IMR-90 (cell line): ENCODE results near the gene MTHFSD. TPM values are rescaled to one million over a fixed set of nuclear protein-coding genes. Genes with fewer than 3 reads are reported as not detected.

ENCODE experiments used
- ATAC-seq: fragments of 200-7000 bp; cut with Tn5 transposase; 2 replicates; pipeline ENCODE4 v1.9.1; 2020; ENCODE audit warnings: low read depth, mild to moderate bottlenecking, moderate library complexity
- BruUV-seq: library from RNA; stranded (reverse); fragments of 400-500 nt; replicated peaks from 2 replicates; lab custom pipeline; 2021; lab: Mats Ljungman, UMichigan
- CTCF ChIA-PET: fragments of 300-600 bp; formaldehyde crosslinking; extraction: SDS; loops from one replicate; lab custom pipeline; 2021; ENCODE audit warnings: antibody characterized with exemption; lab: Yijun Ruan, JAX
- POLR2A ChIA-PET: fragments of 300-600 bp; sonication (Branson Sonifier 250); formaldehyde crosslinking; loops from one replicate; lab custom pipeline; 2022; ENCODE audit warnings: antibody characterized with exemption; ENCODE audit not compliant: unreplicated experiment; lab: Charles Lee
- DNase-seq: peaks from one replicate; pipeline ENCODE4 v3.0.0; 2013
- H2AFZ ChIP-seq: replicated peaks from 2 replicates; pipeline ENCODE3; 2013; ENCODE audit warnings: low read length, mild to moderate bottlenecking; ENCODE audit not compliant: poor library complexity
- H2AK5ac ChIP-seq: 2 replicates; pipeline ENCODE4 v1.6.1; 2013; ENCODE audit warnings: low read depth, low read length, inconsistent platforms
- H2AK9ac ChIP-seq: replicated peaks from 2 replicates; pipeline ENCODE3; 2013; ENCODE audit warnings: mild to moderate bottlenecking, low read depth, low read length, moderate library complexity; ENCODE audit not compliant: poor library complexity
- H2BK120ac ChIP-seq: 2 replicates; pipeline ENCODE4 v1.6.1; 2013; ENCODE audit warnings: low read depth, low read length, inconsistent platforms
- H2BK15ac ChIP-seq: 3 replicates; pipeline ENCODE4 v1.6.1; 2013; ENCODE audit warnings: low read depth, low read length, inconsistent platforms
- H2BK20ac ChIP-seq: 2 replicates; pipeline ENCODE4 v1.6.1; 2013; ENCODE audit warnings: low read depth, mild to moderate bottlenecking, inconsistent platforms, low read length, moderate library complexity
- H2BK5ac ChIP-seq: 2 replicates; pipeline ENCODE4 v1.6.1; 2013; ENCODE audit warnings: mild to moderate bottlenecking, low read depth, low read length, inconsistent platforms; ENCODE audit not compliant: poor library complexity, severe bottlenecking
- H3K14ac ChIP-seq: replicated peaks from 2 replicates; pipeline ENCODE4 v1.6.1; 2013; ENCODE audit warnings: low read depth, low read length, inconsistent platforms
- H3K18ac ChIP-seq: 2 replicates; pipeline ENCODE4 v1.6.1; 2013; ENCODE audit warnings: low read depth, low read length, control low read depth
- H3K23ac ChIP-seq: 2 replicates; pipeline ENCODE4 v1.6.1; 2013; ENCODE audit warnings: low read depth, low read length, inconsistent platforms
- H3K27ac ChIP-seq: 2 replicates; pipeline ENCODE4 v1.5.1; 2013; ENCODE audit warnings: mild to moderate bottlenecking, control low read depth, low read length; ENCODE audit not compliant: insufficient read depth
- H3K27me3 ChIP-seq: 2 replicates; pipeline ENCODE4 v1.6.1; 2013; ENCODE audit warnings: low read length; ENCODE audit not compliant: control insufficient read depth, insufficient read depth
- H3K36me3 ChIP-seq: 2 replicates; pipeline ENCODE4 v1.6.1; 2013; ENCODE audit warnings: low read length, mixed read lengths; ENCODE audit not compliant: control insufficient read depth, insufficient read depth
- H3K4ac ChIP-seq: 2 replicates; pipeline ENCODE4 v1.6.1; 2013; ENCODE audit warnings: low read depth, low read length, inconsistent platforms
- H3K4me1 ChIP-seq: 2 replicates; pipeline ENCODE4 v1.6.1; 2013; ENCODE audit warnings: low read length, mixed read lengths; ENCODE audit not compliant: control insufficient read depth, insufficient read depth
- H3K4me2 ChIP-seq: 2 replicates; pipeline ENCODE4 v1.6.1; 2013; ENCODE audit warnings: low read depth, mild to moderate bottlenecking, control low read depth, low read length, moderate library complexity
- H3K4me3 ChIP-seq: 2 replicates; pipeline ENCODE4 v1.5.1; 2013; ENCODE audit warnings: low read depth, mild to moderate bottlenecking, control low read depth, low read length, moderate library complexity; ENCODE audit not compliant: insufficient read depth
- H3K56ac ChIP-seq: 2 replicates; pipeline ENCODE4 v1.6.1; 2013; ENCODE audit warnings: low read length, inconsistent platforms; ENCODE audit not compliant: insufficient read depth; ENCODE audit errors: extremely low read depth
- H3K79me1 ChIP-seq, 2 experiments: 2 replicates each; pipeline ENCODE4 v1.6.1; 2013; ENCODE audit warnings: low read length in 2 of 2, inconsistent platforms in 1 of 2, low read depth in 1 of 2
- H3K9ac ChIP-seq: 2 replicates; pipeline ENCODE4 v1.6.1; 2013; ENCODE audit warnings: low read depth, low read length, control low read depth
- H3K9me1 ChIP-seq: 2 replicates; pipeline ENCODE4 v1.6.1; 2013; ENCODE audit warnings: low read length, inconsistent platforms; ENCODE audit not compliant: insufficient read depth
- H3K9me3 ChIP-seq: 2 replicates; pipeline ENCODE4 v1.6.1; 2013; ENCODE audit warnings: low read length; ENCODE audit not compliant: control insufficient read depth, insufficient read depth
- H4K20me1 ChIP-seq: 2 replicates; pipeline ENCODE4 v1.6.1; 2013; ENCODE audit warnings: low read length, inconsistent platforms; ENCODE audit not compliant: insufficient read depth
- H4K5ac ChIP-seq: 2 replicates; pipeline ENCODE4 v1.6.1; 2013; ENCODE audit warnings: mild to moderate bottlenecking, low read depth, low read length, control low read depth
- H4K8ac ChIP-seq, 2 experiments: 2 replicates each; pipeline ENCODE4 v1.6.1; 2013; ENCODE audit warnings: low read depth in 2 of 2, low read length in 2 of 2, control low read depth in 1 of 2, inconsistent platforms in 1 of 2
- H4K91ac ChIP-seq: 2 replicates; pipeline ENCODE4 v1.6.1; 2013; ENCODE audit warnings: low read depth, low read length, inconsistent platforms; ENCODE audit not compliant: insufficient read depth
- BHLHE40 ChIP-seq: fragments of 150-350 bp; IDR thresholded peaks from 2 replicates; pipeline ENCODE4 v1.6.1; 2016; ENCODE audit warnings: mild to moderate bottlenecking, low read depth, low read length
- CEBPB ChIP-seq: IDR thresholded peaks from 2 replicates; pipeline ENCODE4 v1.6.1; 2012; ENCODE audit warnings: low read depth, low read length, improper control_type of control experiment
- CHD1 ChIP-seq: IDR thresholded peaks from 2 replicates; pipeline ENCODE4 v1.6.1; 2012; ENCODE audit warnings: low read depth, low read length, improper control_type of control experiment
- FOS ChIP-seq: fragments of 150-350 bp; IDR thresholded peaks from 2 replicates; pipeline ENCODE4 v1.6.1; 2016; ENCODE audit warnings: low read depth, low read length
- MAFK ChIP-seq: IDR thresholded peaks from 2 replicates; pipeline ENCODE4 v1.6.1; 2012; ENCODE audit warnings: low read depth, low read length, improper control_type of control experiment
- MAZ ChIP-seq: IDR thresholded peaks from 2 replicates; pipeline ENCODE4 v1.6.1; 2012; ENCODE audit warnings: low read depth, mild to moderate bottlenecking, low read length, improper control_type of control experiment, moderate library complexity, borderline replicate concordance
- MXI1 ChIP-seq: IDR thresholded peaks from 2 replicates; pipeline ENCODE4 v1.6.1; 2012; ENCODE audit warnings: low read depth, mild to moderate bottlenecking, low read length, moderate library complexity, borderline replicate concordance
- NFE2L2 ChIP-seq: fragments of 150-350 bp; IDR thresholded peaks from 2 replicates; pipeline ENCODE4 v1.6.1; 2016; ENCODE audit warnings: low read depth, mild to moderate bottlenecking, low read length
- POLR2A ChIP-seq: IDR thresholded peaks from 2 replicates; pipeline ENCODE4 v1.6.1; 2012; ENCODE audit warnings: mild to moderate bottlenecking, low read depth, low read length
- RAD21 ChIP-seq: IDR thresholded peaks from 2 replicates; pipeline ENCODE4 v1.6.1; 2012; ENCODE audit warnings: low read length, improper control_type of control experiment
- RCOR1 ChIP-seq: IDR thresholded peaks from 2 replicates; pipeline ENCODE4 v1.6.1; 2012; ENCODE audit warnings: mild to moderate bottlenecking, low read length, improper control_type of control experiment; ENCODE audit not compliant: insufficient replicate concordance
- RFX5 ChIP-seq: IDR thresholded peaks from 2 replicates; pipeline ENCODE4 v1.8.0; 2012; ENCODE audit warnings: low read depth, mild to moderate bottlenecking, low read length, moderate library complexity
- SMC3 ChIP-seq: fragments of 150-350 bp; IDR thresholded peaks from 2 replicates; pipeline ENCODE4 v1.6.1; 2016; ENCODE audit warnings: low read depth, mild to moderate bottlenecking, antibody characterized with exemption, low read length, moderate library complexity
- WGBS, 2 experiments: methylation state at CpG; one replicate each; pipeline versions ENCODE4 v1.1.5 to v1.1.7; 2013; ENCODE audit warnings: missing lambda C conversion rate in 2 of 2; ENCODE audit not compliant: insufficient read length in 1 of 2; ENCODE audit errors: extremely low coverage in 2 of 2; 5-methylcytosine and 5-hydroxymethylcytosine counted together
- dilution Hi-C: fragments of 300-500 bp; cut with HindIII; formaldehyde crosslinking; loops from one replicate; pipeline ENCODE4 v1.14.3; 2018; ENCODE audit warnings: low sequenced_read_pairs; ENCODE audit not compliant: unreplicated experiment
- in situ Hi-C: fragments of 300-500 bp; cut with MboI; formaldehyde crosslinking; loops from 3 replicates; pipeline ENCODE4 v1.14.3; 2019; ENCODE audit warnings: low sequenced_read_pairs, inconsistent platforms, mixed read lengths
- intact Hi-C: fragments of 100-400 bp; cut with micrococcal nuclease; formaldehyde crosslinking; loops from 2 replicates; pipeline ENCODE4 v1.10.0; 2022
- polyA plus RNA-seq, 3 experiments: library from polyadenylated mRNA; depleted of rRNA; stranded (reverse); fragments of >200 nt; gene quantifications; 2 replicates each; pipeline ENCODE4 v1.2.3, GENCODE V29; 2012; ENCODE audit warnings: low replicate concordance in 1 of 3
- total RNA-seq: library from RNA; depleted of rRNA; stranded (reverse); fragments of >200 nt; gene quantifications from 2 replicates; pipeline ENCODE4 v1.2.3, GENCODE V29; 2012
- TF ChIP-seq, protein P1 (sequence below): fragments of 150-350 bp; IDR thresholded peaks from 2 replicates; pipeline ENCODE4 v1.6.1; 2016; ENCODE audit warnings: low read depth, mild to moderate bottlenecking, low read length, moderate library complexity, borderline replicate concordance
- TF ChIP-seq, protein P2 (sequence below): fragments of 150-350 bp; IDR thresholded peaks from 2 replicates; pipeline ENCODE4 v1.6.1; 2017; ENCODE audit warnings: mild to moderate bottlenecking, antibody characterized with exemption, low read length, low read depth

Gene MTHFSD
- total and polyA plus RNA-seq, 2 of the 4 experiments (the other 2 are of a cell fraction): 8.2 to 16.8 TPM

- Histone ChIP-seq H4K20me1 (no peaks in the 10 kb centered on the region), H3K14ac (0 out of 2 replicates have a peak overlapping the region, but pooled peaks have one; percentile 37), H3K18ac (no peak overlapping the region), H3K27me3 (no peaks in the 10 kb centered on the region), H2AK5ac (peak overlapping the region; percentile 43), H3K56ac (no peak overlapping the region), H3K4me3 (no peak overlapping the region), H2BK120ac (peak overlapping the region; percentile 74), H4K5ac (no peak overlapping the region), H2BK5ac (no peak overlapping the region), H2BK20ac (peak overlapping the region; percentile 6; the same call in 1 of the 2 replicates), H3K23ac (peak overlapping the region; percentile 45), H2BK15ac (peak overlapping the region; percentile 6; the same call in 1 of the 3 replicates), H3K36me3 (no peaks in the 10 kb centered on the region), H2AFZ (peak overlapping the region; percentile 9), H4K91ac (peak overlapping the region; percentile 13; the same call in 1 of the 2 replicates), H3K9me3 (no peaks in the 10 kb centered on the region), H3K9me1 (peaks cover 16% of the 10 kb centered on the region), H3K27ac (no peak overlapping the region), H3K9ac (no peak overlapping the region), H3K4me2 (no peak overlapping the region), H3K4me1 (peaks cover 23% of the 10 kb centered on the region), H3K79me1 (peaks cover 4 to 33% of the 10 kb centered on the region in 2 experiments; a peak in 2 of 4 replicates), H3K4ac (peak overlapping the region; percentile 55; the same call in 1 of the 2 replicates), H2AK9ac (peak overlapping the region; percentile 23), H4K8ac (peak overlapping the region in 1 of 2 experiments; percentile 41; a peak in 1 of 4 replicates)
- POLR2A ChIA-PET: no interaction called here
- CTCF ChIA-PET: no interaction called here
- DNase-seq (no peak), ATAC-seq (no peak)
- intact Hi-C loops: no loop called here
- no TSS peak for BruUV-seq
- dilution Hi-C loops: no loop called here
- WGBS, 2 experiments: 74% methylated on average over 3 of the region's 13 CpGs; no CpG with 5 or more reads in 1 of the 2 experiments
- in situ Hi-C loops: no loop called here
- TF ChIP-seq RCOR1 (no peak), BHLHE40 (no peak), NFE2L2 (no peak), SMC3 (no peak), FOS (no peak), CHD1 (no peak), MAFK (no peak), MAZ (no peak), RAD21 (no peak), POLR2A (no peak), CEBPB (no peak), MXI1 (no peak), RFX5 (no peak)
- TF ChIP-seq, protein P1, sequence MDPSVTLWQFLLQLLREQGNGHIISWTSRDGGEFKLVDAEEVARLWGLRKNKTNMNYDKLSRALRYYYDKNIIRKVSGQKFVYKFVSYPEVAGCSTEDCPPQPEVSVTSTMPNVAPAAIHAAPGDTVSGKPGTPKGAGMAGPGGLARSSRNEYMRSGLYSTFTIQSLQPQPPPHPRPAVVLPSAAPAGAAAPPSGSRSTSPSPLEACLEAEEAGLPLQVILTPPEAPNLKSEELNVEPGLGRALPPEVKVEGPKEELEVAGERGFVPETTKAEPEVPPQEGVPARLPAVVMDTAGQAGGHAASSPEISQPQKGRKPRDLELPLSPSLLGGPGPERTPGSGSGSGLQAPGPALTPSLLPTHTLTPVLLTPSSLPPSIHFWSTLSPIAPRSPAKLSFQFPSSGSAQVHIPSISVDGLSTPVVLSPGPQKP: no peak
- TF ChIP-seq, protein P2, sequence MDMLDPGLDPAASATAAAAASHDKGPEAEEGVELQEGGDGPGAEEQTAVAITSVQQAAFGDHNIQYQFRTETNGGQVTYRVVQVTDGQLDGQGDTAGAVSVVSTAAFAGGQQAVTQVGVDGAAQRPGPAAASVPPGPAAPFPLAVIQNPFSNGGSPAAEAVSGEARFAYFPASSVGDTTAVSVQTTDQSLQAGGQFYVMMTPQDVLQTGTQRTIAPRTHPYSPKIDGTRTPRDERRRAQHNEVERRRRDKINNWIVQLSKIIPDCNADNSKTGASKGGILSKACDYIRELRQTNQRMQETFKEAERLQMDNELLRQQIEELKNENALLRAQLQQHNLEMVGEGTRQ: no peak
These were observed 39.0 kb upstream of the MTHFSD start for GRCh38 chr16:86593913-86594620.
